Endodermal cell (in vitro differentiated cells): ENCODE data around the gene CYSTM1. TPM values are rescaled to one million over a fixed set of nuclear protein-coding genes. Genes with fewer than 3 reads are reported as not detected.

ENCODE experiments used
- DNase-seq: peaks from one replicate; pipeline ENCODE4 v3.0.0-alpha.2; 2017
- H3K27ac ChIP-seq: 2 replicates; pipeline ENCODE4 v1.5.1; 2013; ENCODE audit warnings: mild to moderate bottlenecking, low read depth, low read length, moderate library complexity
- H3K27me3 ChIP-seq: 2 replicates; pipeline ENCODE4 v1.6.1; 2013; ENCODE audit warnings: mild to moderate bottlenecking, low read length, moderate library complexity; ENCODE audit not compliant: insufficient read depth, control insufficient read depth, poor library complexity, severe bottlenecking
- H3K36me3 ChIP-seq: 2 replicates; pipeline ENCODE4 v1.7.0; 2013; ENCODE audit warnings: mild to moderate bottlenecking, low read length, moderate library complexity; ENCODE audit not compliant: control insufficient read depth, insufficient read depth
- H3K4me1 ChIP-seq: one replicate; pipeline ENCODE4 v1.7.0; 2013; ENCODE audit warnings: low read length; ENCODE audit not compliant: control insufficient read depth, insufficient read depth
- H3K4me3 ChIP-seq: 2 replicates; pipeline ENCODE4 v1.5.1; 2013; ENCODE audit warnings: mild to moderate bottlenecking, low read length, moderate library complexity
- H3K9ac ChIP-seq: 2 replicates; pipeline ENCODE4 v1.6.1; 2013; ENCODE audit warnings: mild to moderate bottlenecking, low read length, moderate library complexity; ENCODE audit not compliant: poor library complexity, severe bottlenecking; ENCODE audit errors: extremely low read depth
- H3K9me3 ChIP-seq: 2 replicates; pipeline ENCODE4 v1.6.1; 2013; ENCODE audit warnings: mild to moderate bottlenecking, low read length, moderate library complexity; ENCODE audit not compliant: control insufficient read depth
- H3K27ac Mint-ChIP-seq: 2 replicates; pipeline ENCODE4 v1.8.0; 2020; ENCODE audit warnings: mixed read lengths
- H3K27me3 Mint-ChIP-seq: 2 replicates; pipeline ENCODE4 v1.8.0; 2021; ENCODE audit warnings: mild to moderate bottlenecking, mixed read lengths; ENCODE audit not compliant: insufficient read depth
- H3K36me3 Mint-ChIP-seq: 2 replicates; pipeline ENCODE4 v1.8.0; 2020; ENCODE audit warnings: low read depth, mixed read lengths
- H3K4me1 Mint-ChIP-seq: 2 replicates; pipeline ENCODE4 v1.8.0; 2020; ENCODE audit warnings: mixed read lengths
- H3K4me3 Mint-ChIP-seq: 2 replicates; pipeline ENCODE4 v1.8.0; 2020; ENCODE audit warnings: mild to moderate bottlenecking, moderate library complexity, mixed read lengths
- H3K9me3 Mint-ChIP-seq: 2 replicates; pipeline ENCODE4 v1.8.0; 2020; ENCODE audit warnings: mild to moderate bottlenecking, mixed read lengths
- WGBS, 2 experiments: methylation state at CpG; one replicate each; pipeline versions ENCODE4 v1.1.5 to v1.1.7; 2013; ENCODE audit warnings: missing lambda C conversion rate in 2 of 2, mixed read lengths in 1 of 2; ENCODE audit not compliant: insufficient coverage in 1 of 2, insufficient read length in 1 of 2; 5-methylcytosine and 5-hydroxymethylcytosine counted together
- total RNA-seq, 2 donors: library from RNA; stranded (reverse); fragmentation: NEBNext Ultra II Directional in 1 of 2; extraction: Animal tissue kit (Norgen Biotek cat#: 25700) in 1 of 2; gene quantifications; 2 replicates in 1 of 2; 3 replicates in 1 of 2; pipeline ENCODE4 v1.2.1, GENCODE V29; 2021
- TF ChIP-seq, protein P1 (sequence below): fragments of 200-600 bp; sonication (generic); conservative IDR thresholded peaks from 2 replicates; pipeline ENCODE4 v1.5.0; 2021; ENCODE audit warnings: antibody characterized with exemption, mild to moderate bottlenecking

The CYSTM1 gene
- total RNA-seq, 2 donors from 2014 or later: 30.7 to 38.1 TPM

DNA sequence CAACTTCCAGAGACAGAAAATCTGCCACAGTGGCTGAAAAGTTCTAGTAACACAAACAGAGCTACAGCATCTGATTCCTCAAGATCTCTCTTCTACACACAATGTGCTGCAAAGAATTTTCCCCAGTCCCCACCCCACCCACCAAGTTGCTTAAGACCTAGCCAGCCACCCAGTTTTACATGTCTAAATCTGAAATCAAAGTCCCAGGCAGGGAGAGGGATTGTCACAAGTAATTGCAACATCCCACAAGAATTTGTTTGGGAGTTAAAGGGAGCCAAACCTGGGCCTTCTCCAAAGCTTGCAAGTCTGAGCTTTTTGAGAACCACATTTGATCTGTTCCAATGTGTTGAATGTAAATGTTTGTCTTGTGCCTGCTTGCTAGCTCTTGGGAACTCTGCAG is 33.7 kb upstream of the CYSTM1 start:
- Histone ChIP-seq H3K36me3 (no peaks in the 10 kb centered on the region), H3K9me3 (no peaks in the 10 kb centered on the region), H3K27me3 (peaks cover 36% of the 10 kb centered on the region), H3K4me3 (no peak overlapping the region), H3K4me1 (peaks cover 9% of the 10 kb centered on the region), H3K27ac (no peak overlapping the region), H3K9ac (no peak overlapping the region)
- H3K9me3 Mint-ChIP-seq: no peaks in the 10 kb centered on the region
- no peaks in the 10 kb centered on the region for H3K36me3 Mint-ChIP-seq
- peaks cover 45% of the 10 kb centered on the region for H3K27me3 Mint-ChIP-seq
- DNase-seq: no peak
- TF ChIP-seq, protein P1, sequence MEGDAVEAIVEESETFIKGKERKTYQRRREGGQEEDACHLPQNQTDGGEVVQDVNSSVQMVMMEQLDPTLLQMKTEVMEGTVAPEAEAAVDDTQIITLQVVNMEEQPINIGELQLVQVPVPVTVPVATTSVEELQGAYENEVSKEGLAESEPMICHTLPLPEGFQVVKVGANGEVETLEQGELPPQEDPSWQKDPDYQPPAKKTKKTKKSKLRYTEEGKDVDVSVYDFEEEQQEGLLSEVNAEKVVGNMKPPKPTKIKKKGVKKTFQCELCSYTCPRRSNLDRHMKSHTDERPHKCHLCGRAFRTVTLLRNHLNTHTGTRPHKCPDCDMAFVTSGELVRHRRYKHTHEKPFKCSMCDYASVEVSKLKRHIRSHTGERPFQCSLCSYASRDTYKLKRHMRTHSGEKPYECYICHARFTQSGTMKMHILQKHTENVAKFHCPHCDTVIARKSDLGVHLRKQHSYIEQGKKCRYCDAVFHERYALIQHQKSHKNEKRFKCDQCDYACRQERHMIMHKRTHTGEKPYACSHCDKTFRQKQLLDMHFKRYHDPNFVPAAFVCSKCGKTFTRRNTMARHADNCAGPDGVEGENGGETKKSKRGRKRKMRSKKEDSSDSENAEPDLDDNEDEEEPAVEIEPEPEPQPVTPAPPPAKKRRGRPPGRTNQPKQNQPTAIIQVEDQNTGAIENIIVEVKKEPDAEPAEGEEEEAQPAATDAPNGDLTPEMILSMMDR: no peak
- peaks cover 12% of the 10 kb centered on the region for H3K4me1 Mint-ChIP-seq
- H3K27ac Mint-ChIP-seq: no peak overlapping the region
- no peak overlapping the region for H3K4me3 Mint-ChIP-seq

DNA sequence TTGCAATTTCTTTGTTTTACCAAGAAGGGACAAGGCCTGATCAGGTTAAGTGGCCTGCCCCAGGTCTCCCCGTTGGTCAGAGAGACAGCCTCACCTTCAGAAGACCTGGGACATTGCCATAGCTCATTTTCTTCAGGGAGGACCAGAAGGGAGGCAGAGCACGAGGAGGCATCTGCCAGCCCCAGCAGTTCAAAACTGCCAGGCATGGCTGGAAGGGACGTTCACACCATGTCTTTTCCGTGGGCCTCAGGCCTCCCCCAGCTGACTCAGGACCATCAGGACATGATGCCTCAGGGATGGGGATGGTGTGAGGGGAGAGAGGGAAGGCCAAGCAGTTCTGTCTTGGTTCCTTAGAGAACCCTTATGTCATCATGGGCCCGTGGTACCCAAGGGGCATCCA is 32.7 kb upstream of the CYSTM1 start:
- Mint-ChIP-seq H3K4me3 (no peak overlapping the region), H3K36me3 (no peaks in the 10 kb centered on the region), H3K27me3 (peaks cover 52% of the 10 kb centered on the region), H3K4me1 (peaks cover 15% of the 10 kb centered on the region), H3K9me3 (no peaks in the 10 kb centered on the region), H3K27ac (no peak overlapping the region)
- 75 to 82% methylated on average over 2 to 5 of the region's 5 CpGs for WGBS, 2 experiments
- Histone ChIP-seq H3K27me3 (peaks cover 46% of the 10 kb centered on the region), H3K4me1 (peaks cover 9% of the 10 kb centered on the region), H3K36me3 (no peaks in the 10 kb centered on the region), H3K27ac (no peak overlapping the region), H3K9me3 (no peaks in the 10 kb centered on the region), H3K9ac (no peak overlapping the region), H3K4me3 (no peak overlapping the region)
- DNase-seq: no peak
- TF ChIP-seq, protein P1: no peak

DNA sequence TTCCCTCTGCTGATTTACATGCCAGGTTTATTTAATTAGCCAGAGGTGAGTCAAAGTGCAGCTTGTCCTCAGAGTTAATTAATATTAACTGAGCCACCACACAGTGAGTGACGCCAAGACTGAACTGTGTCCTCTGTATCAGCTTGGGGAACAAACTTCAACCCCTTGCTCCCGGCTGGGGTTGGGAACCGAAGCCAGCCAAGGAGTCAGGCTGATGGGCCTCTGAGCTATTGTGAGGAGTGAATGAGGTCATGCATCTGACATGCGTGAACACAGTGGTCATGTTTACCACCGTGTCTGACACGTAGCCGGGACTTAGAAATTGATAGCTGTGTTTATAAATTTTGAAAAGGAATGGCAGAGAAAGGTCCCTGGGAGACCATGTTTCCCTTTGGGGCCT is 32.1 kb upstream of the CYSTM1 start:
- H3K4me1 ChIP-seq: peaks cover 9% of the 10 kb centered on the region
- peaks cover 52% of the 10 kb centered on the region for H3K27me3 ChIP-seq
- Mint-ChIP-seq H3K4me1 (peaks cover 15% of the 10 kb centered on the region), H3K9me3 (no peaks in the 10 kb centered on the region), H3K27ac (no peak overlapping the region), H3K27me3 (peaks cover 59% of the 10 kb centered on the region), H3K4me3 (no peak overlapping the region), H3K36me3 (no peaks in the 10 kb centered on the region)
- no peaks in the 10 kb centered on the region for H3K36me3 ChIP-seq
- no peak overlapping the region for H3K27ac ChIP-seq
- no peak overlapping the region for H3K9ac ChIP-seq
- 93 to 100% methylated on average over 3 to 7 of the region's 7 CpGs for WGBS, 2 experiments
- DNase-seq: no peak
- H3K4me3 ChIP-seq: no peak overlapping the region
- TF ChIP-seq, protein P1: no peak
- H3K9me3 ChIP-seq: no peaks in the 10 kb centered on the region
